Esophagus muscularis mucosa (tissue), 4 donors: ENCODE results near the gene IRF8.

Experiments used
- EP300 ChIP-seq: sonication (generic); formaldehyde crosslinking; IDR thresholded peaks from one replicate; pipeline ENCODE4 v1.6.1; 2017; ENCODE audit warnings: antibody characterized with exemption
- POLR2A ChIP-seq: fragments of 450-650 bp; IDR thresholded peaks from one replicate; pipeline ENCODE4 v1.6.1; 2017; ENCODE audit warnings: antibody characterized with exemption, moderate library complexity, mild to moderate bottlenecking, low read depth
- TF ChIP-seq, protein P1 (sequence below), 3 experiments: fragments of 200-600 bp in 2 of 3; fragments of 450-650 bp in 1 of 3; sonication (generic) in 2 of 3; IDR thresholded peaks; one replicate each; pipeline ENCODE4 v1.5.1; 2017 to 2019; ENCODE audit warnings: antibody characterized with exemption in 3 of 3, mild to moderate bottlenecking in 2 of 3, moderate library complexity in 1 of 3

DNA sequence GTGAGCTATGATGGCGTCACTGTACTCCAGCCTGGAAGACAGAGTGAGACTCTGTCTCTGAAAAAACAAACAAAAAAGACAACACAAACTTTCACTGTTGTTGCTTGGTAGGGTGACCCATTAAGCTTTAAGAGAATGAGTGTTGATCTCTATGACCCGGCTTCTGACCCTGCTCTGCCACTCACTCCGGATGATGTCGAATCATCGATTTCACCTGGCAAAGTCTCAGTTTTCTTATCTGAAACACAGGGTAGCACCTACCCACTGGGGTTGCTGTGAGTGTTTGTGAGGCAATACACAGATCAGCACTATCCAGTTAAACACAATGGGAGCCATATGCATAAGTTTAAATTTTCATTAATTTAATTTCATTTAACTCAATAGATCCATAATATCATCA, 20.6 kb upstream of the IRF8 start:
- TF ChIP-seq, protein P1, sequence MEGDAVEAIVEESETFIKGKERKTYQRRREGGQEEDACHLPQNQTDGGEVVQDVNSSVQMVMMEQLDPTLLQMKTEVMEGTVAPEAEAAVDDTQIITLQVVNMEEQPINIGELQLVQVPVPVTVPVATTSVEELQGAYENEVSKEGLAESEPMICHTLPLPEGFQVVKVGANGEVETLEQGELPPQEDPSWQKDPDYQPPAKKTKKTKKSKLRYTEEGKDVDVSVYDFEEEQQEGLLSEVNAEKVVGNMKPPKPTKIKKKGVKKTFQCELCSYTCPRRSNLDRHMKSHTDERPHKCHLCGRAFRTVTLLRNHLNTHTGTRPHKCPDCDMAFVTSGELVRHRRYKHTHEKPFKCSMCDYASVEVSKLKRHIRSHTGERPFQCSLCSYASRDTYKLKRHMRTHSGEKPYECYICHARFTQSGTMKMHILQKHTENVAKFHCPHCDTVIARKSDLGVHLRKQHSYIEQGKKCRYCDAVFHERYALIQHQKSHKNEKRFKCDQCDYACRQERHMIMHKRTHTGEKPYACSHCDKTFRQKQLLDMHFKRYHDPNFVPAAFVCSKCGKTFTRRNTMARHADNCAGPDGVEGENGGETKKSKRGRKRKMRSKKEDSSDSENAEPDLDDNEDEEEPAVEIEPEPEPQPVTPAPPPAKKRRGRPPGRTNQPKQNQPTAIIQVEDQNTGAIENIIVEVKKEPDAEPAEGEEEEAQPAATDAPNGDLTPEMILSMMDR (IDR thresholded peaks at IDR 0.05): no peak
- no peak for TF ChIP-seq EP300
- TF ChIP-seq POLR2A: no peak
